ENCODE data around the gene ITPK1.

GRCh38 chr14:92924247-92924646, 191.5 kb downstream of the ITPK1 start:
- TF ChIP-seq POLR2A (IDR thresholded peaks at IDR 0.05) (no peak), EP300 (IDR thresholded peaks at IDR 0.05) (no peak), POLR2AphosphoS5 (IDR thresholded peaks at IDR 0.05) (no peak)
- TF ChIP-seq, protein P1, sequence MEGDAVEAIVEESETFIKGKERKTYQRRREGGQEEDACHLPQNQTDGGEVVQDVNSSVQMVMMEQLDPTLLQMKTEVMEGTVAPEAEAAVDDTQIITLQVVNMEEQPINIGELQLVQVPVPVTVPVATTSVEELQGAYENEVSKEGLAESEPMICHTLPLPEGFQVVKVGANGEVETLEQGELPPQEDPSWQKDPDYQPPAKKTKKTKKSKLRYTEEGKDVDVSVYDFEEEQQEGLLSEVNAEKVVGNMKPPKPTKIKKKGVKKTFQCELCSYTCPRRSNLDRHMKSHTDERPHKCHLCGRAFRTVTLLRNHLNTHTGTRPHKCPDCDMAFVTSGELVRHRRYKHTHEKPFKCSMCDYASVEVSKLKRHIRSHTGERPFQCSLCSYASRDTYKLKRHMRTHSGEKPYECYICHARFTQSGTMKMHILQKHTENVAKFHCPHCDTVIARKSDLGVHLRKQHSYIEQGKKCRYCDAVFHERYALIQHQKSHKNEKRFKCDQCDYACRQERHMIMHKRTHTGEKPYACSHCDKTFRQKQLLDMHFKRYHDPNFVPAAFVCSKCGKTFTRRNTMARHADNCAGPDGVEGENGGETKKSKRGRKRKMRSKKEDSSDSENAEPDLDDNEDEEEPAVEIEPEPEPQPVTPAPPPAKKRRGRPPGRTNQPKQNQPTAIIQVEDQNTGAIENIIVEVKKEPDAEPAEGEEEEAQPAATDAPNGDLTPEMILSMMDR (IDR thresholded peaks at IDR 0.05), result no peak

All from stomach (tissue), 4 donors.